GM12878 (cell line): ENCODE results near the gene GPR176.

Source experiments
- CTCF ChIP-seq, 3 experiments: IDR thresholded peaks in 2 of 3; conservative IDR thresholded peaks in 1 of 3; 2 replicates each; pipeline ENCODE4 v1.5.1; 2011; ENCODE audit warnings: low read depth in 3 of 3, low read length in 3 of 3, mild to moderate bottlenecking in 3 of 3, control low read depth in 2 of 3, moderate library complexity in 2 of 3, inconsistent platforms in 1 of 3, mixed read lengths in 1 of 3; ENCODE audit not compliant: control insufficient read depth in 2 of 3, insufficient read depth in 1 of 3; ENCODE audit errors: extremely low read depth in 1 of 3
- MAX ChIP-seq: IDR thresholded peaks from 2 replicates; pipeline ENCODE4 v1.6.1; 2012; ENCODE audit warnings: low read depth, low read length, improper control_type of control experiment
- RELA ChIP-seq: fragments of 450-650 bp; IDR thresholded peaks from 2 replicates; pipeline ENCODE4 v1.8.0; 2014; ENCODE audit warnings: borderline replicate concordance; ENCODE audit not compliant: partially characterized antibody
- REST ChIP-seq: IDR thresholded peaks from 2 replicates; pipeline ENCODE4 v1.6.1; 2012; ENCODE audit warnings: mild to moderate bottlenecking, low read depth, low read length
- YY1 ChIP-seq: IDR thresholded peaks from 2 replicates; pipeline ENCODE4 v1.6.1; 2011; ENCODE audit warnings: low read depth, mild to moderate bottlenecking, low read length

- TF ChIP-seq RELA (no peak), CTCF (IDR thresholded peaks at IDR 0.05 in 2 of 3, conservative IDR thresholded peaks at IDR 0.05 in 1 of 3; ENCODE audit: control insufficient read depth in 2 of 3, extremely low read depth in 1 of 3, insufficient read depth in 1 of 3, low read depth in 3 of 3, low read length in 3 of 3) (no peak), YY1 (no peak), MAX (no peak), REST (no peak)
Measured at GRCh38 chr15:39777496-39777895, 142.6 kb downstream of the GPR176 start.
